Hepatocyte (in vitro differentiated cells): Measurements from ENCODE around the gene HNRNPA1L2.
"Not testable (repeated sequence)": the region's sequence is repeated elsewhere in the genome, so short reads cannot be mapped to it uniquely, and the experiment has no call there.

ENCODE experiments used
- EZH2 ChIP-seq: fragments of 200-600 bp; sonication (generic); IDR thresholded peaks from 2 replicates; pipeline ENCODE4 v1.6.1; 2016; ENCODE audit warnings: antibody characterized with exemption, mild to moderate bottlenecking, borderline replicate concordance
- TF ChIP-seq, protein P1 (sequence below): fragments of 200-600 bp; sonication (generic); IDR thresholded peaks from 2 replicates; pipeline ENCODE4 v1.5.1; 2016; ENCODE audit warnings: antibody characterized with exemption, mild to moderate bottlenecking; ENCODE audit not compliant: poor library complexity

DNA sequence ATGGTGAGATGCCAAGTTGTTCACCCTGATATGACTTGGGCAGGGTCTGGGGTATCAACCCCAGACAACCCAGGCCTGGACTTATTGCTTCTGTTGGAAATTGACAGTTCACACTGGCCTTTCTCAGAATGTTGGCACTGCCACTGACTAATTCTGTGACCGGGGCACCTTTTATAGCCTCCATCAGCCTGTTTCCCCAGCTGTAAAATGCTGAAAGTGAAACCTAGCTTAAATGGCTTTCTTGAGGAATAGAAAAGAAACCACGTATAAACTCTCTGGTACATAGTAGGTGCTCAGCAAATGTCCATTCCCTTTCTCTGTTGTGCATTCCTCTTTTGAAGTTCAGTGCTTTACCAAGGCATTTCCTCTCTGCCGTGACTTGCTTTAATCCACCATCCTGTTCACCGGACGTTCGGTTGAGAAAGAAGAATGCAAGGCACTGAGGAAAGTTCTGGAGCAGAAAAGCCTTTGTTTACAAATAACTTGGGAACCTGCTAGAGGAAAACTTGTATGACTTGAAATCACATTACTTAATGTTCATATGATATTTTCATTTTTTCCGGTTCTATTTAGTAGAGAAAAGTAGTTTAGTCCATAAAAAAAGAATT lies 11.0 kb upstream of the HNRNPA1L2 start:
- TF ChIP-seq, protein P1, sequence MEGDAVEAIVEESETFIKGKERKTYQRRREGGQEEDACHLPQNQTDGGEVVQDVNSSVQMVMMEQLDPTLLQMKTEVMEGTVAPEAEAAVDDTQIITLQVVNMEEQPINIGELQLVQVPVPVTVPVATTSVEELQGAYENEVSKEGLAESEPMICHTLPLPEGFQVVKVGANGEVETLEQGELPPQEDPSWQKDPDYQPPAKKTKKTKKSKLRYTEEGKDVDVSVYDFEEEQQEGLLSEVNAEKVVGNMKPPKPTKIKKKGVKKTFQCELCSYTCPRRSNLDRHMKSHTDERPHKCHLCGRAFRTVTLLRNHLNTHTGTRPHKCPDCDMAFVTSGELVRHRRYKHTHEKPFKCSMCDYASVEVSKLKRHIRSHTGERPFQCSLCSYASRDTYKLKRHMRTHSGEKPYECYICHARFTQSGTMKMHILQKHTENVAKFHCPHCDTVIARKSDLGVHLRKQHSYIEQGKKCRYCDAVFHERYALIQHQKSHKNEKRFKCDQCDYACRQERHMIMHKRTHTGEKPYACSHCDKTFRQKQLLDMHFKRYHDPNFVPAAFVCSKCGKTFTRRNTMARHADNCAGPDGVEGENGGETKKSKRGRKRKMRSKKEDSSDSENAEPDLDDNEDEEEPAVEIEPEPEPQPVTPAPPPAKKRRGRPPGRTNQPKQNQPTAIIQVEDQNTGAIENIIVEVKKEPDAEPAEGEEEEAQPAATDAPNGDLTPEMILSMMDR, result not testable (repeated sequence)
- TF ChIP-seq EZH2, result not testable (repeated sequence)
